Measurements from ENCODE around the gene MBD3L2B. TPM values are rescaled to one million over a fixed set of nuclear protein-coding genes. Genes with fewer than 3 reads are reported as not detected.

Gene MBD3L2B
- polyA plus RNA-seq, 1 of the 3 experiments (the other 2 are of a cell fraction), result not detected

DNA sequence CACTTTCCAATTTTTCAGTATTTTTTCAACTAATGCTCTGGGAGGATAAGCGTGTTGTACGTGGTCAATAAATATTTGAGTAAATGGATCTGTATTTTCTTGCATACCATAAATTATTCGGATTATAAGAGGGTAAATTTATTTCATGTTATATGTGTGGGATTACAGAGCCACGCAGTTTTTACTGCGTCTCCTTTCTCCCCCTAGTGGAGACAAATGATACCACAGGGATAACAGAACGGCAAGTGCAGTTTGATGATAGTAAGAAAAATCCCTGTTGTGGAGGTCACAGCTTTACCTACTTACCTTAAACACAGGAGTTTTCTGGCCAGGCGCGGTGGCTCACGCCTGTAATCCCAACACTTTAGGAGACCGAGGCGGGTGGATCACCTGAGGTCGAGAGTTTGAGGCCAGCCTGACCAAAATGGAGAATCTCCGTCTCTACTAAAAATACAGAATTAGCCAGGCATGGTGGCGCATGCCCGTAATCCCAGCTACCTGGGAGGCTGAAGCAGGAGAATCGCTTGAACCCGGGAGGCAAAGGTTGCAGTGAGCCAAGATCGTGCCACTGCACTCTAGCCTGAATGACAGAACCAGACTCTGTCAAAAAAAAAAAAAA, 16.8 kb downstream of the MBD3L2B start:
- 46% methylated on average over 18 of the region's 18 CpGs for WGBS (ENCODE audit: low lambda C conversion rate)
- no peaks in the 10 kb centered on the region for H3K9me3 ChIP-seq
- H3K9me2 ChIP-seq, result no peaks in the 10 kb centered on the region
- no peaks in the 10 kb centered on the region for H3F3A ChIP-seq (replicated peaks; ENCODE audit: insufficient read depth)
- H3K27me3 ChIP-seq (ENCODE audit: insufficient read depth), result peaks cover 22% of the 10 kb centered on the region; the same call in 1 of the 2 replicates
- H2AFZ ChIP-seq (ENCODE audit: low read depth), result no peak overlapping the region
- no peaks in the 10 kb centered on the region for H3K79me2 ChIP-seq (ENCODE audit: insufficient read depth)
- H3K27ac ChIP-seq (ENCODE audit: low read depth in 2 of 2, low read length in 1 of 2), result no peak overlapping the region
- POLR2A ChIA-PET, result no interaction called here
- CTCF ChIA-PET, result no interaction called here
- no peaks in the 10 kb centered on the region for H3K36me3 ChIP-seq (replicated peaks in 1 of 2; ENCODE audit: control insufficient read depth in 1 of 2, insufficient read depth in 2 of 2, low read length in 1 of 2)
- no peaks in the 10 kb centered on the region for H4K20me1 ChIP-seq (ENCODE audit: insufficient read depth)
- DNase-seq, result no peak
- no peaks in the 10 kb centered on the region for H3K4me1 ChIP-seq (ENCODE audit: control insufficient read depth in 1 of 2, insufficient read depth in 2 of 2, low read depth in 1 of 2, low read length in 1 of 2)
- TF ChIP-seq NRF1 (IDR thresholded peaks at IDR 0.05; ENCODE audit: low read depth, low read length) (no peak), YY1 (IDR thresholded peaks at IDR 0.05; ENCODE audit: low read depth) (no peak), POLR2AphosphoS5 (IDR thresholded peaks at IDR 0.05; ENCODE audit: low read depth, low read length) (no peak), EP300 (IDR thresholded peaks at IDR 0.05; ENCODE audit: borderline replicate concordance in 1 of 2, low read depth in 1 of 2, low read length in 1 of 2) (no peak), FOXM1 (IDR thresholded peaks at IDR 0.05; ENCODE audit: low read depth) (no peak), MXI1 (IDR thresholded peaks at IDR 0.05; ENCODE audit: low read depth, low read length) (no peak), TCF12 (IDR thresholded peaks at IDR 0.05) (no peak)
- TF ChIP-seq, protein P1, sequence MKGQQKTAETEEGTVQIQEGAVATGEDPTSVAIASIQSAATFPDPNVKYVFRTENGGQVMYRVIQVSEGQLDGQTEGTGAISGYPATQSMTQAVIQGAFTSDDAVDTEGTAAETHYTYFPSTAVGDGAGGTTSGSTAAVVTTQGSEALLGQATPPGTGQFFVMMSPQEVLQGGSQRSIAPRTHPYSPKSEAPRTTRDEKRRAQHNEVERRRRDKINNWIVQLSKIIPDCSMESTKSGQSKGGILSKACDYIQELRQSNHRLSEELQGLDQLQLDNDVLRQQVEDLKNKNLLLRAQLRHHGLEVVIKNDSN (IDR thresholded peaks at IDR 0.05; ENCODE audit: borderline replicate concordance, low read depth), result no peak
- no peak overlapping the region; a peak in 1 of 4 replicates for H3K4me3 ChIP-seq (ENCODE audit: low read depth in 2 of 2, low read length in 1 of 2)
- H3K9ac ChIP-seq, result no peak overlapping the region
- H3K4me2 ChIP-seq, result no peak overlapping the region

DNA sequence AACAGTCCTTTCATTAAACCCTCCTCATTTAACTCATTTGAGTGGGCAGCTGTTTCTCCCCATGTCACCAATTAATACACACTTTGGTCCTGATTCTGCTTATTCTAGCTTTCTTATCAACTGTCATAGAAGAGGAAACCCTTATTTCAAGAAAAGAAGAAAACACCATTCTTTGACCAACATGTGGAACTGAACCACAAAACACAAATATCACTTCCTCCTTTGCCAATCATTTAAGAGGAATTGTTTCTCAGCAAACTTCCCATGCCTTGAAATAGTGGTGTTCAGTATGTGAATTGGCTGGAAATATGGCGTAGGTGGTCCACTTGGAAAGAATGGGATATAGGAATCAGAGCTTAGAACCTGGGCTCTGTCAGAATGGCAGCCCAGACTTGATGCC, 20.4 kb downstream of the MBD3L2B start:
- no peak overlapping the region for H3K27ac ChIP-seq (ENCODE audit: low read depth in 2 of 2, low read length in 1 of 2)
- no peaks in the 10 kb centered on the region for H3K9me3 ChIP-seq
- H3K4me2 ChIP-seq, result no peak overlapping the region
- CTCF ChIA-PET, result no interaction called here
- DNase-seq, result no peak
- H3K9ac ChIP-seq, result no peak overlapping the region
- H3F3A ChIP-seq (replicated peaks; ENCODE audit: insufficient read depth), result no peaks in the 10 kb centered on the region
- 11% methylated on average over 1 of the region's 1 CpG for WGBS (ENCODE audit: low lambda C conversion rate)
- no peaks in the 10 kb centered on the region for H3K79me2 ChIP-seq (ENCODE audit: insufficient read depth)
- no peaks in the 10 kb centered on the region for H3K36me3 ChIP-seq (replicated peaks in 1 of 2; ENCODE audit: control insufficient read depth in 1 of 2, insufficient read depth in 2 of 2, low read length in 1 of 2)
- TF ChIP-seq PBX3 (IDR thresholded peaks at IDR 0.05), result no peak
- no peak for TF ChIP-seq SMC3 (IDR thresholded peaks at IDR 0.05; ENCODE audit: low read depth, low read length)
- no peak for TF ChIP-seq RXRA (IDR thresholded peaks at IDR 0.05; ENCODE audit: borderline replicate concordance, low read depth)
- TF ChIP-seq FOXM1 (IDR thresholded peaks at IDR 0.05; ENCODE audit: low read depth), result no peak
- no peak for TF ChIP-seq TAF1 (IDR thresholded peaks at IDR 0.05; ENCODE audit: borderline replicate concordance, low read depth, low read length)
- no peaks in the 10 kb centered on the region for H4K20me1 ChIP-seq (ENCODE audit: insufficient read depth)
- H3K27me3 ChIP-seq (ENCODE audit: insufficient read depth), result peaks cover 5% of the 10 kb centered on the region; the same call in 1 of the 2 replicates
- POLR2A ChIA-PET, result no interaction called here
- no peak overlapping the region for H2AFZ ChIP-seq (ENCODE audit: low read depth)
- H3K4me3 ChIP-seq (ENCODE audit: low read depth in 2 of 2, low read length in 1 of 2), result no peak overlapping the region
- no peaks in the 10 kb centered on the region for H3K4me1 ChIP-seq (ENCODE audit: control insufficient read depth in 1 of 2, insufficient read depth in 2 of 2, low read depth in 1 of 2, low read length in 1 of 2)
- no peaks in the 10 kb centered on the region for H3K9me2 ChIP-seq

Measured in SK-N-SH (cell line).